B cell (primary cell): ENCODE measurements around the gene C1R. TPM values are rescaled to one million over a fixed set of nuclear protein-coding genes. Genes with fewer than 3 reads are reported as not detected.

Experiments used
- ATAC-seq: fragments of 200-7000 bp; cut with Tn5 transposase; one replicate; pipeline ENCODE4 v1.10.0; 2021; ENCODE audit warnings: low read depth, mild to moderate bottlenecking, moderate number of reproducible peaks, moderate library complexity
- CTCF ChIA-PET: fragments of 350-600 bp; sonication (Branson Sonifier 250); formaldehyde crosslinking; loops from one replicate; lab custom pipeline; 2021; ENCODE audit warnings: antibody characterized with exemption, inconsistent platforms; lab: Charles Lee
- POLR2A ChIA-PET: fragments of 350-600 bp; sonication (Branson Sonifier 250); formaldehyde crosslinking; loops from one replicate; lab custom pipeline; 2021; ENCODE audit warnings: antibody characterized with exemption; lab: Charles Lee
- DNase-seq: peaks from one replicate; pipeline ENCODE4 v3.0.0; 2013
- H2AFZ ChIP-seq: 2 replicates; pipeline ENCODE4 v1.6.1; 2012; ENCODE audit warnings: mild to moderate bottlenecking, low read depth, low read length; ENCODE audit not compliant: insufficient read depth, poor library complexity, severe bottlenecking
- H3K27ac ChIP-seq, 2 donors: 1 replicate in 1 of 2; 2 replicates in 1 of 2; pipeline ENCODE4 v1.5.1; 2012 to 2013; ENCODE audit warnings: low read length in 2 of 2, mild to moderate bottlenecking in 2 of 2, moderate library complexity in 1 of 2
- H3K27me3 ChIP-seq, 4 experiments: fragments of 200-600 bp in 1 of 4; sonication (generic) in 1 of 4; replicated peaks in 1 of 4; 1 replicate in 2 of 4; 2 replicates in 2 of 4; pipeline versions ENCODE4 v1.6.1 to v1.7.0; 2013 to 2016; ENCODE audit warnings: low read length in 3 of 4, mild to moderate bottlenecking in 2 of 4, mixed read lengths in 1 of 4, moderate library complexity in 1 of 4; ENCODE audit not compliant: insufficient read depth in 4 of 4, control insufficient read depth in 3 of 4; ENCODE audit errors: control extremely low read depth in 1 of 4
- H3K36me3 ChIP-seq, 2 experiments: replicated peaks in 1 of 2; 1 replicate in 1 of 2; 2 replicates in 1 of 2; pipeline versions ENCODE4 v1.6.1 to v1.7.1; 2013; ENCODE audit warnings: low read length in 1 of 2; ENCODE audit not compliant: insufficient read depth in 2 of 2, control insufficient read depth in 1 of 2; ENCODE audit errors: control extremely low read depth in 1 of 2, extremely low read depth in 1 of 2
- H3K4me1 ChIP-seq, 2 donors: fragments of 200-600 bp in 1 of 2; sonication (generic) in 1 of 2; 1 replicate in 1 of 2; 2 replicates in 1 of 2; pipeline versions ENCODE4 v1.5.1 to v1.6.1; 2013 to 2017; ENCODE audit warnings: low read length in 2 of 2; ENCODE audit not compliant: control insufficient read depth in 2 of 2, insufficient read depth in 2 of 2
- H3K4me2 ChIP-seq: replicated peaks from 2 replicates; pipeline ENCODE3; 2012; ENCODE audit warnings: mild to moderate bottlenecking, low read depth, low read length; ENCODE audit not compliant: poor library complexity, severe bottlenecking
- H3K4me3 ChIP-seq, 5 experiments: fragments of 200-600 bp in 1 of 5; sonication (generic) in 1 of 5; 1 replicate in 3 of 5; 2 replicates in 2 of 5; pipeline versions ENCODE4 v1.5.1 to v1.7.0; 2011 to 2016; ENCODE audit warnings: low read length in 4 of 5, mild to moderate bottlenecking in 4 of 5, low read depth in 2 of 5, control low read depth in 1 of 5, moderate library complexity in 1 of 5; ENCODE audit not compliant: insufficient read depth in 1 of 5; ENCODE audit errors: control extremely low read depth in 1 of 5, extremely low read depth in 1 of 5
- H3K79me2 ChIP-seq: fragments of 200-600 bp; sonication (generic); one replicate; pipeline ENCODE4 v1.6.0; 2016; ENCODE audit warnings: low read length; ENCODE audit not compliant: control insufficient read depth, insufficient read depth
- H3K9ac ChIP-seq: fragments of 200-600 bp; sonication (generic); 2 replicates; pipeline ENCODE4 v1.6.1; 2017; ENCODE audit warnings: mild to moderate bottlenecking, low read length, moderate library complexity
- H3K9me3 ChIP-seq, 3 donors: one replicate each; pipeline versions ENCODE4 v1.6.1 to v1.7.1; 2013; ENCODE audit warnings: low read length in 2 of 3; ENCODE audit not compliant: control insufficient read depth in 2 of 3, insufficient read depth in 1 of 3; ENCODE audit errors: control extremely low read depth in 1 of 3
- H4K20me1 ChIP-seq: 2 replicates; pipeline ENCODE4 v1.6.0; 2012; ENCODE audit warnings: mild to moderate bottlenecking, low read length; ENCODE audit not compliant: insufficient read depth, control insufficient read depth, poor library complexity, severe bottlenecking
- H3K27ac Mint-ChIP-seq: one replicate; pipeline ENCODE4 v1.8.0; 2021; ENCODE audit warnings: mixed read lengths
- H3K27me3 Mint-ChIP-seq: one replicate; pipeline ENCODE4 v1.8.0; 2021; ENCODE audit warnings: mixed read lengths
- H3K4me1 Mint-ChIP-seq: one replicate; pipeline ENCODE4 v1.8.0; 2021; ENCODE audit warnings: mixed read lengths
- H3K4me3 Mint-ChIP-seq: one replicate; pipeline ENCODE4 v1.8.0; 2021; ENCODE audit warnings: mixed read lengths
- H3K9me3 Mint-ChIP-seq: one replicate; pipeline ENCODE4 v1.8.0; 2022; ENCODE audit warnings: mixed read lengths; ENCODE audit not compliant: insufficient read depth
- CTCF ChIP-seq: fragments of 200-600 bp; IDR thresholded peaks from one replicate; pipeline ENCODE4 v1.8.0; 2022; ENCODE audit warnings: antibody characterized with exemption, mild to moderate bottlenecking
- EZH2 ChIP-seq: IDR thresholded peaks from 2 replicates; pipeline ENCODE4 v1.6.1; 2012; ENCODE audit warnings: borderline replicate concordance, low read depth, mild to moderate bottlenecking, moderate library complexity, low read length; ENCODE audit not compliant: insufficient read depth, poor library complexity, severe bottlenecking
- WGBS: methylation state at CpG from one replicate; pipeline ENCODE4 v1.1.5; 2013; ENCODE audit warnings: missing lambda C conversion rate; ENCODE audit not compliant: insufficient coverage; 5-methylcytosine and 5-hydroxymethylcytosine counted together
- intact Hi-C: fragments of 100-400 bp; cut with micrococcal nuclease; formaldehyde crosslinking; loops from one replicate; pipeline ENCODE4 v1.10.0; 2022
- polyA plus RNA-seq: library from polyadenylated mRNA; depleted of rRNA; stranded (reverse); fragments of >200 nt; gene quantifications from 2 replicates; pipeline ENCODE4 v1.2.3, GENCODE V29; 2012
- total RNA-seq, 2 donors: library from RNA; stranded (reverse); fragments of 120-200 nt in 1 of 2; gene quantifications; 1 replicate in 1 of 2; 2 replicates in 1 of 2; pipeline versions ENCODE4 v1.2.3 to v1.2.4, GENCODE V29; 2013 to 2022

Gene C1R
- total and polyA plus RNA-seq, 2 donors (not counting 1 experiment from before 2014, with no cell fraction given): 1.5 to 2.0 TPM

- DNase-seq: no peak
- no peak overlapping the region for H3K27ac Mint-ChIP-seq
- Histone ChIP-seq H3K36me3 (peaks cover 0 to 3% of the 10 kb centered on the region in 2 experiments), H3K79me2 (no peaks in the 10 kb centered on the region), H3K27me3 (no peaks in the 10 kb centered on the region), H3K4me1 (no peaks in the 10 kb centered on the region), H2AFZ (no peak overlapping the region), H3K9me3 (no peaks in the 10 kb centered on the region), H3K27ac (no peak overlapping the region), H3K4me2 (no peak overlapping the region), H4K20me1 (no peaks in the 10 kb centered on the region), H3K9ac (no peak overlapping the region), H3K4me3 (no peak overlapping the region)
- no peaks in the 10 kb centered on the region for H3K4me1 Mint-ChIP-seq
- no peaks in the 10 kb centered on the region for H3K9me3 Mint-ChIP-seq
- CTCF ChIA-PET: interaction anchor here (0.8 to 1.7 kb wide), 4 partner anchors 10 to 161 kb away, joined by 3 to 5 read pairs (median 4); partner anchors contain the start of gene C1RL
- POLR2A ChIA-PET: no interaction called here
- intact Hi-C loops: no loop called here
- no peak overlapping the region for H3K4me3 Mint-ChIP-seq
- WGBS: 74% methylated on average over 8 of the region's 9 CpGs
- ATAC-seq: no peak
- no peaks in the 10 kb centered on the region for H3K27me3 Mint-ChIP-seq
- TF ChIP-seq EZH2 (no peak), CTCF (no peak)
Measured at GRCh38 chr12:7099290-7099996, 7.2 kb upstream of the C1R start.

- no peak for DNase-seq
- ATAC-seq: no peak
- Mint-ChIP-seq H3K9me3 (no peaks in the 10 kb centered on the region), H3K27me3 (no peaks in the 10 kb centered on the region), H3K27ac (no peak overlapping the region), H3K4me3 (no peak overlapping the region), H3K4me1 (peaks cover 8% of the 10 kb centered on the region)
- TF ChIP-seq EZH2: no peak
- no peak for TF ChIP-seq CTCF
- ChIA-PET CTCF (interaction anchor here (1.3 kb wide), 1 partner anchor 173 kb away, joined by 5 read pairs; no protein-coding TSS in a partner anchor), POLR2A (no interaction called here)
- H3K27me3 ChIP-seq: peaks cover 0 to 3% (median 0%) of the 10 kb centered on the region in 4 experiments
- H3K9ac ChIP-seq: no peak overlapping the region
- H4K20me1 ChIP-seq: no peaks in the 10 kb centered on the region
- intact Hi-C loops: no loop called here
- no peak overlapping the region for H3K27ac ChIP-seq
- no peak overlapping the region for H3K4me2 ChIP-seq
- WGBS: 97% methylated on average over 19 of the region's 19 CpGs
- no peak overlapping the region for H3K4me3 ChIP-seq
- H3K9me3 ChIP-seq: no peaks in the 10 kb centered on the region
- H3K36me3 ChIP-seq: peaks cover 0 to 3% of the 10 kb centered on the region in 2 experiments
- H2AFZ ChIP-seq: no peak overlapping the region
- no peaks in the 10 kb centered on the region for H3K79me2 ChIP-seq
- H3K4me1 ChIP-seq: peaks cover 0 to 9% of the 10 kb centered on the region in 2 donors
Measured at GRCh38 chr12:7096979-7097378, 4.7 kb upstream of the C1R start.
